ENCODE results near the gene MDFIC.

Gene MDFIC

GRCh38 chr7:114970308-114970707 is 48.4 kb downstream of the MDFIC start:
- Histone ChIP-seq H3K9me3 (ENCODE audit: control insufficient read depth in 2 of 2, low read length in 2 of 2) (no peaks in the 10 kb centered on the region), H3K27me3 (ENCODE audit: control insufficient read depth in 2 of 2, insufficient read depth in 2 of 2, low read length in 2 of 2) (no peaks in the 10 kb centered on the region), H3K9ac (ENCODE audit: low read depth in 1 of 2, low read length in 2 of 2) (no peak overlapping the region), H3K4me3 (ENCODE audit: low read length in 2 of 2) (no peak overlapping the region), H3K27ac (ENCODE audit: low read depth in 2 of 2, low read length in 2 of 2) (no peak overlapping the region), H3K36me3 (ENCODE audit: control insufficient read depth in 2 of 2, insufficient read depth in 2 of 2, low read length in 2 of 2) (no peaks in the 10 kb centered on the region), H3K4me1 (ENCODE audit: control insufficient read depth in 2 of 2, insufficient read depth in 2 of 2, low read length in 2 of 2) (no peaks in the 10 kb centered on the region)

GRCh38 chr7:114970732-114971131 is 48.8 kb downstream of the MDFIC start:
- Histone ChIP-seq H3K27ac (ENCODE audit: low read depth in 2 of 2, low read length in 2 of 2) (no peak overlapping the region), H3K9ac (ENCODE audit: low read depth in 1 of 2, low read length in 2 of 2) (no peak overlapping the region), H3K4me1 (ENCODE audit: control insufficient read depth in 2 of 2, insufficient read depth in 2 of 2, low read length in 2 of 2) (no peaks in the 10 kb centered on the region), H3K4me3 (ENCODE audit: low read length in 2 of 2) (no peak overlapping the region), H3K9me3 (ENCODE audit: control insufficient read depth in 2 of 2, low read length in 2 of 2) (no peaks in the 10 kb centered on the region), H3K36me3 (ENCODE audit: control insufficient read depth in 2 of 2, insufficient read depth in 2 of 2, low read length in 2 of 2) (no peaks in the 10 kb centered on the region), H3K27me3 (ENCODE audit: control insufficient read depth in 2 of 2, insufficient read depth in 2 of 2, low read length in 2 of 2) (no peaks in the 10 kb centered on the region)

- H3K27ac ChIP-seq (ENCODE audit: low read depth in 2 of 2, low read length in 2 of 2): no peak overlapping the region
- no peaks in the 10 kb centered on the region for H3K4me1 ChIP-seq (ENCODE audit: control insufficient read depth in 2 of 2, insufficient read depth in 2 of 2, low read length in 2 of 2)
Observed at GRCh38 chr7:114972567-114972966, 50.7 kb downstream of the MDFIC start.

GRCh38 chr7:114973147-114973546 is 51.3 kb downstream of the MDFIC start:
- H3K4me3 ChIP-seq (ENCODE audit: low read length in 2 of 2): no peak overlapping the region
- no peak overlapping the region for H3K27ac ChIP-seq (ENCODE audit: low read depth in 2 of 2, low read length in 2 of 2)
- H3K36me3 ChIP-seq (ENCODE audit: control insufficient read depth in 2 of 2, insufficient read depth in 2 of 2, low read length in 2 of 2): no peaks in the 10 kb centered on the region
- no peaks in the 10 kb centered on the region for H3K27me3 ChIP-seq (ENCODE audit: control insufficient read depth in 2 of 2, insufficient read depth in 2 of 2, low read length in 2 of 2)
- no peak overlapping the region for H3K9ac ChIP-seq (ENCODE audit: low read depth in 1 of 2, low read length in 2 of 2)
- no peaks in the 10 kb centered on the region for H3K4me1 ChIP-seq (ENCODE audit: control insufficient read depth in 2 of 2, insufficient read depth in 2 of 2, low read length in 2 of 2)
- H3K9me3 ChIP-seq (ENCODE audit: control insufficient read depth in 2 of 2, low read length in 2 of 2): no peaks in the 10 kb centered on the region

More at GRCh38 chr7:114972567-114972966, 50.7 kb downstream of the MDFIC start:
- Histone ChIP-seq H3K36me3 (ENCODE audit: control insufficient read depth in 2 of 2, insufficient read depth in 2 of 2, low read length in 2 of 2) (no peaks in the 10 kb centered on the region), H3K27me3 (ENCODE audit: control insufficient read depth in 2 of 2, insufficient read depth in 2 of 2, low read length in 2 of 2) (no peaks in the 10 kb centered on the region), H3K4me3 (ENCODE audit: low read length in 2 of 2) (no peak overlapping the region), H3K9me3 (ENCODE audit: control insufficient read depth in 2 of 2, low read length in 2 of 2) (no peaks in the 10 kb centered on the region), H3K9ac (ENCODE audit: low read depth in 1 of 2, low read length in 2 of 2) (no peak overlapping the region)

GRCh38 chr7:114975401-114975800 is 53.5 kb downstream of the MDFIC start:
- Histone ChIP-seq H3K4me3 (ENCODE audit: low read length in 2 of 2) (no peak overlapping the region), H3K27ac (ENCODE audit: low read depth in 2 of 2, low read length in 2 of 2) (no peak overlapping the region), H3K9me3 (ENCODE audit: control insufficient read depth in 2 of 2, low read length in 2 of 2) (no peaks in the 10 kb centered on the region), H3K4me1 (ENCODE audit: control insufficient read depth in 2 of 2, insufficient read depth in 2 of 2, low read length in 2 of 2) (no peaks in the 10 kb centered on the region), H3K36me3 (ENCODE audit: control insufficient read depth in 2 of 2, insufficient read depth in 2 of 2, low read length in 2 of 2) (peaks cover 0 to 2% of the 10 kb centered on the region in 2 donors), H3K27me3 (ENCODE audit: control insufficient read depth in 2 of 2, insufficient read depth in 2 of 2, low read length in 2 of 2) (no peaks in the 10 kb centered on the region), H3K9ac (ENCODE audit: low read depth in 1 of 2, low read length in 2 of 2) (no peak overlapping the region)

GRCh38 chr7:114976666-114977065 is 54.8 kb downstream of the MDFIC start:
- H3K9me3 ChIP-seq (ENCODE audit: control insufficient read depth in 2 of 2, low read length in 2 of 2): no peaks in the 10 kb centered on the region
- no peaks in the 10 kb centered on the region for H3K27me3 ChIP-seq (ENCODE audit: control insufficient read depth in 2 of 2, insufficient read depth in 2 of 2, low read length in 2 of 2)
- H3K36me3 ChIP-seq (ENCODE audit: control insufficient read depth in 2 of 2, insufficient read depth in 2 of 2, low read length in 2 of 2): peaks cover 0 to 2% of the 10 kb centered on the region in 2 donors
- no peak overlapping the region for H3K9ac ChIP-seq (ENCODE audit: low read depth in 1 of 2, low read length in 2 of 2)
- no peak overlapping the region for H3K4me3 ChIP-seq (ENCODE audit: low read length in 2 of 2)
- no peak overlapping the region for H3K27ac ChIP-seq (ENCODE audit: low read depth in 2 of 2, low read length in 2 of 2)
- H3K4me1 ChIP-seq (ENCODE audit: control insufficient read depth in 2 of 2, insufficient read depth in 2 of 2, low read length in 2 of 2): no peaks in the 10 kb centered on the region

GRCh38 chr7:114977277-114977676 is 55.4 kb downstream of the MDFIC start:
- H3K4me3 ChIP-seq (ENCODE audit: low read length in 2 of 2): no peak overlapping the region
- no peak overlapping the region for H3K9ac ChIP-seq (ENCODE audit: low read depth in 1 of 2, low read length in 2 of 2)
- no peaks in the 10 kb centered on the region for H3K4me1 ChIP-seq (ENCODE audit: control insufficient read depth in 2 of 2, insufficient read depth in 2 of 2, low read length in 2 of 2)
- H3K36me3 ChIP-seq (ENCODE audit: control insufficient read depth in 2 of 2, insufficient read depth in 2 of 2, low read length in 2 of 2): peaks cover 0 to 2% of the 10 kb centered on the region in 2 donors
- no peak overlapping the region for H3K27ac ChIP-seq (ENCODE audit: low read depth in 2 of 2, low read length in 2 of 2)
- H3K27me3 ChIP-seq (ENCODE audit: control insufficient read depth in 2 of 2, insufficient read depth in 2 of 2, low read length in 2 of 2): no peaks in the 10 kb centered on the region
- no peaks in the 10 kb centered on the region for H3K9me3 ChIP-seq (ENCODE audit: control insufficient read depth in 2 of 2, low read length in 2 of 2)

- Histone ChIP-seq H3K4me3 (ENCODE audit: low read length in 2 of 2) (no peak overlapping the region), H3K36me3 (ENCODE audit: control insufficient read depth in 2 of 2, insufficient read depth in 2 of 2, low read length in 2 of 2) (peaks cover 0 to 2% of the 10 kb centered on the region in 2 donors), H3K9ac (ENCODE audit: low read depth in 1 of 2, low read length in 2 of 2) (no peak overlapping the region), H3K27me3 (ENCODE audit: control insufficient read depth in 2 of 2, insufficient read depth in 2 of 2, low read length in 2 of 2) (no peaks in the 10 kb centered on the region), H3K9me3 (ENCODE audit: control insufficient read depth in 2 of 2, low read length in 2 of 2) (no peaks in the 10 kb centered on the region), H3K4me1 (ENCODE audit: control insufficient read depth in 2 of 2, insufficient read depth in 2 of 2, low read length in 2 of 2) (no peaks in the 10 kb centered on the region), H3K27ac (ENCODE audit: low read depth in 2 of 2, low read length in 2 of 2) (no peak overlapping the region)
Observed at GRCh38 chr7:114979388-114979787, 57.5 kb downstream of the MDFIC start.

- no peak overlapping the region for H3K4me3 ChIP-seq (ENCODE audit: low read length in 2 of 2)
- no peak overlapping the region for H3K27ac ChIP-seq (ENCODE audit: low read depth in 2 of 2, low read length in 2 of 2)
- no peak overlapping the region for H3K9ac ChIP-seq (ENCODE audit: low read depth in 1 of 2, low read length in 2 of 2)
- no peaks in the 10 kb centered on the region for H3K9me3 ChIP-seq (ENCODE audit: control insufficient read depth in 2 of 2, low read length in 2 of 2)
- H3K36me3 ChIP-seq (ENCODE audit: control insufficient read depth in 2 of 2, insufficient read depth in 2 of 2, low read length in 2 of 2): peaks cover 0 to 2% of the 10 kb centered on the region in 2 donors
- H3K4me1 ChIP-seq (ENCODE audit: control insufficient read depth in 2 of 2, insufficient read depth in 2 of 2, low read length in 2 of 2): no peaks in the 10 kb centered on the region
- H3K27me3 ChIP-seq (ENCODE audit: control insufficient read depth in 2 of 2, insufficient read depth in 2 of 2, low read length in 2 of 2): no peaks in the 10 kb centered on the region
Observed at GRCh38 chr7:114979803-114980507, 58.1 kb downstream of the MDFIC start.

- Histone ChIP-seq H3K4me1 (ENCODE audit: control insufficient read depth in 2 of 2, insufficient read depth in 2 of 2, low read length in 2 of 2) (no peaks in the 10 kb centered on the region), H3K27ac (ENCODE audit: low read depth in 2 of 2, low read length in 2 of 2) (no peak overlapping the region), H3K27me3 (ENCODE audit: control insufficient read depth in 2 of 2, insufficient read depth in 2 of 2, low read length in 2 of 2) (no peaks in the 10 kb centered on the region), H3K36me3 (ENCODE audit: control insufficient read depth in 2 of 2, insufficient read depth in 2 of 2, low read length in 2 of 2) (peaks cover 0 to 2% of the 10 kb centered on the region in 2 donors), H3K4me3 (ENCODE audit: low read length in 2 of 2) (no peak overlapping the region), H3K9me3 (ENCODE audit: control insufficient read depth in 2 of 2, low read length in 2 of 2) (no peaks in the 10 kb centered on the region), H3K9ac (ENCODE audit: low read depth in 1 of 2, low read length in 2 of 2) (no peak overlapping the region)
Observed at GRCh38 chr7:114981323-114981722, 59.4 kb downstream of the MDFIC start.
